Gastrocnemius medialis (tissue), 4 donors: ENCODE results near the gene CCDC92B.

Source experiments
- CTCF ChIP-seq, 5 experiments: fragments of 450-650 bp in 3 of 5; fragments of 200-600 bp in 2 of 5; sonication (generic) in 2 of 5; IDR thresholded peaks in 4 of 5; conservative IDR thresholded peaks in 1 of 5; 1 replicate in 4 of 5; 2 replicates in 1 of 5; pipeline ENCODE4 v1.5.1; 2016 to 2019; ENCODE audit warnings: antibody characterized with exemption in 5 of 5, mild to moderate bottlenecking in 3 of 5, moderate library complexity in 3 of 5
- POLR2A ChIP-seq, 2 donors: fragments of 450-650 bp; IDR thresholded peaks; one replicate each; pipeline ENCODE4 v1.6.1; 2017; ENCODE audit warnings: antibody characterized with exemption in 2 of 2, mild to moderate bottlenecking in 2 of 2, moderate library complexity in 2 of 2

DNA sequence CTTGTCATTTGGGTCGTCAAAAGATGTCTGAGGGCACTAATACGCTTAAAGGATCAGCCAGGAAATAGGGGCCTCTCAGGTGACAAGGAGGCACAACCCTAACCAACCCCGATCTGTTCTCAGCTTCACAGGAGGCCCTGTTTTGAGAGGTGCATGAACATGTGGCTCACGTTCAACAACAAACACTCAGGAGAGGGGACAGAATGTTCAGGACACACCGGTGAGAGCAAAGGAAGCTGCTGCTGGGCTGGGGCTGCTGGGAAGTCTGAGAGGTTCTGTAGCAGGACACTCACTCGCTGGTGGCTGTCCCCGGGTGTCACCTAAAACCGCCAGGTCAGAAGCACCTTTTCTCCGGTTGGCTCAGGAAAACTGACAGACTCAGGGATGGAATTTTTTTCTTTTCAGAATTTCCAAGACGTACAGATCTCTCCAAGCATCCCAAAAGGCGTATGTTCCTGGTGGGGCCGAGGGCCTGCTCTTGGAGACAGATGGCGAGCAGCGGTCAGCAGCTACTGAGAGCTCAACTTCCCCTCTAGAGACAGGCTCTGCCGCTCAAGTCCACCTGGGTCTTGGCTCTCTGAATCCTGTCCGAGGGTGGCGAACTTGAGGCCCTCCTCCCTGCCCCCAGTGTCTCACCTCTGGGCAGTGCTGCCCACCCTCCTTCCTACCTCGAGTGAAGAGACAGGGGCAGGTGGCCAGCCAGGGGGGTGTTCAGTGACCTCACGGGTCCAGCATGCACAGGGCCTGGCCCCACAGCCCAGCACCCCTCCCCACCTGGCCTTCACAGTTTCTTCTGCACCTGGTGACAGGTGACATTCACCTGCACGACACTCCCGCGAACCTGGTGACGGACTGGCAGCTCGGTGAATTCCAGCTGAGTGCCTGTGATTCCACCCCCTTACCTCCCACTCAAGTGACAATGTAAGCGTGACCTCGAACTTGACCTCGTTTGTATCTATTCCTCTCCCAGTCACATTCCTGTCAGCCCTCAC, 60.8 kb downstream of the CCDC92B start:
- peak in 1 of 2 donors; percentile 50 for TF ChIP-seq POLR2A (IDR thresholded peaks at IDR 0.05)
- TF ChIP-seq CTCF (IDR thresholded peaks at IDR 0.05 in 4 of 5, conservative IDR thresholded peaks at IDR 0.05 in 1 of 5): no peak
